ENCODE data around the gene NELL2.

DNA sequence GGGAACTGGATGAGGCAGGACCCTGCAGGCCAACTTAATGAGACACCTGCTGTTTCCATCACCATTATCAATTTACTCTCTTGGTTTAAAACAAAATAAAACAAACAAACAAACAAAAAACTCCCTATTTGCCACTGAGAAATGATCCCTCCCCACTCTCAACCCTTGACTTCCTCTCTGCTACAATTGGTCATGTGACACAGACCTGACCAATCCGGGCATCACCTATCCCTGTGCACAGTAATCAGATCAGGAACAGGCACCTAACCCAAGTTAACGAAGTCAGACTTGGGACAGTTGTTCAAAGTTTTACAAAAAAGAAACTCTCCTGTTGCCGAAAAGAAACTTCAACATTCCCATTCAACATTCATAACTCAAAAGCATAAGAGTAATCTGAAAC, 58.4 kb downstream of the NELL2 start:
- TF ChIP-seq, protein P1, sequence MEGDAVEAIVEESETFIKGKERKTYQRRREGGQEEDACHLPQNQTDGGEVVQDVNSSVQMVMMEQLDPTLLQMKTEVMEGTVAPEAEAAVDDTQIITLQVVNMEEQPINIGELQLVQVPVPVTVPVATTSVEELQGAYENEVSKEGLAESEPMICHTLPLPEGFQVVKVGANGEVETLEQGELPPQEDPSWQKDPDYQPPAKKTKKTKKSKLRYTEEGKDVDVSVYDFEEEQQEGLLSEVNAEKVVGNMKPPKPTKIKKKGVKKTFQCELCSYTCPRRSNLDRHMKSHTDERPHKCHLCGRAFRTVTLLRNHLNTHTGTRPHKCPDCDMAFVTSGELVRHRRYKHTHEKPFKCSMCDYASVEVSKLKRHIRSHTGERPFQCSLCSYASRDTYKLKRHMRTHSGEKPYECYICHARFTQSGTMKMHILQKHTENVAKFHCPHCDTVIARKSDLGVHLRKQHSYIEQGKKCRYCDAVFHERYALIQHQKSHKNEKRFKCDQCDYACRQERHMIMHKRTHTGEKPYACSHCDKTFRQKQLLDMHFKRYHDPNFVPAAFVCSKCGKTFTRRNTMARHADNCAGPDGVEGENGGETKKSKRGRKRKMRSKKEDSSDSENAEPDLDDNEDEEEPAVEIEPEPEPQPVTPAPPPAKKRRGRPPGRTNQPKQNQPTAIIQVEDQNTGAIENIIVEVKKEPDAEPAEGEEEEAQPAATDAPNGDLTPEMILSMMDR (conservative IDR thresholded peaks at IDR 0.05; ENCODE audit: low read depth, low read length), result no peak
- TF ChIP-seq EZH2 (IDR thresholded peaks at IDR 0.05; ENCODE audit: low read length, unreplicated experiment), result no peak
